Regular cardiac myocyte (primary cell): ENCODE results near the gene RCHY1. TPM values are rescaled to one million over a fixed set of nuclear protein-coding genes. Genes with fewer than 3 reads are reported as not detected.

Source experiments
- total RNA-seq: library from RNA; depleted of rRNA; stranded (reverse); fragments of >200 nt; gene quantifications from 2 replicates; pipeline ENCODE4 v1.2.3, GENCODE V29; 2014

RCHY1 gene
- 27.6 and 35.1 TPM in 2 replicates for total RNA-seq

DNA sequence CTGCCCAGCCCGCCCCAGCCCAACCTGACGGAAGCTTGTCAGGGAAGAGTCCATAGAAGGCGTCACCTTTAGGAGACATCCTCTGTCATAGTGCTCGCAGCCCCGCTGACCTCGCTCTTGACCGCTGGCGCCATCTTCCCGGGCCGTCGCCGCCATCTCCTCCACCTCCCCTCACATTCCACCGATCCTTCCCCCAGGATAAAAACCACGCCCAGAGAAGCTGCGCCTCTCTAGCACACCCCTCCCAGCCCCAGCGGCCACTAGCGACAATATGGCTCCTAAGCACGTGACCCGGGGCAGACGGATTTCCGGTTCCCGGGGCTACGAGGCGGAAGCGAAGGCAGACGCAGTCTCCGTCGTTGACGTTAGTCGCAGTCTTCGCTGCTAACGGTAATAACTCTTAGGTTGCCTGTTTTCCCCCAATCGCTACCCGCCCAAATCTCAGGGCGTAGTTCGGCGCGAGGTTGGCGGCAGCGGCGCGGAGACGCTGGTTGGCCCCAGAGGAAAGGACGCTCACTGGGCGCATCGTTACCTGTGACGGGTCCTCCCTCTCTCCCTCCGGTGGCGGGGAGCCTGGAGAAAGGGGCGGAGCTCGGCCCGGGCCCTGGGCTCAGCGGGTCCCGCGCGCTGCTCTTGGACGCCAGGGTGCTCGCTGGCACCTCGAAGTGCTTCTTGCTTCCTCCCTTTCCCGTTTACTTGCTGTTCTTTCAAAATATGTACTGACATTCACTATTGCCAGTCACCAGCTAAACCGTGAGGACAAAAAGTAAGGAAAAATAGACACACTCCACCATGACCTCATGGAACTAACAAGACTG, at the start of gene RCHY1, which contains the start of gene THAP6:
TSS of gene RCHY1 (minus strand) at position 273 of the 818 bp plus-strand sequence. CDS start at position 156, 117 bp downstream.
TSS of gene THAP6 (plus strand) at position 343 of the 818 bp plus-strand sequence. CDS start 980 bp downstream, outside the sequence.

DNA sequence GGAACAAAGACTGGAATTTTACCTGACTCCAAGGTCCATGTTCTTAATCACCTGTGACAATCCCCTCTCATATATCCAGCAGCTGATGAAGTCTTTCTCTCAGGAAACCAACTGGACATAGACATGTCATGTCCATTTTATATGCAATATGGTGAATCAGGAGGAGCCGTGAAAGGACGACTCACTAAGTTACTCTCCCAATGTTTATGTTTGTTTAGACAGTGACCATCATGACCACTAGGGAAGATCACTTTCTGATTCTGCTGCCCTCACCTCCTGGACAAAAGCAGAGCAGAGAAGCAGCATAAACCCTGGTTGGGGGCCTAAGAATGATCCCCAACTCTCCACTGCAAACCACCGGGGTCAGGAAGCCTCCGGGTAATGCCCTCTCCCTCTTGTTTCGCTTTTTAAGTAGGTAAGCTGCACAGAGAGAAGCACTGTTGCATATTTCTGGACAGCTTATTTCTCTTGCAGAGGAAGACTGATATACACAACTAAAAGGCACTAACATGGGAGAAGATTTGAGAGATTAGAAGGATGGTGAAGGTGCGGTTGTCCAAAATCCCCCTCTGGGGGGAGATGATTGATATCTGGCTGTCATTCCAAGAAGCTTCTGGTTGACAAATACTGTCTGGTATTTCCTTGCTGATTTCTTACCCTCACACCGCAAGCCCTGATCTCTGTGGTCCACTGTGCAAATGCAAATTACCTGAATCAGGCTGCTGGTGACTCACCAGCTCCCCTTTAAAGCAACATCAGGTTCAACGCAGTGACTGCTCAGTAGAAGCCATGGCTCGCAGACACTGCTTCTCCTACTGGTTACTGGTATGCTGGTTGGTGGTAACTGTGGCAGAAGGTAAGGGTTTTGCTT, 41.3 kb upstream of the RCHY1 start, which contains the start of gene ODAPH:
TSS of gene ODAPH (plus strand) at position 773 of the 871 bp plus-strand sequence. CDS start at position 790, 17 bp downstream.

Other genes starting within 250 kb of the RCHY1 start
- 11.3 and 15.2 TPM in 2 replicates for gene THAP6, start 70 bp upstream of the RCHY1 start, total RNA-seq
- not detected in 2 replicates for gene ODAPH, start 41.7 kb upstream of the RCHY1 start, total RNA-seq
- gene CDKL2, start 116.1 kb upstream of the RCHY1 start, total RNA-seq: under 0.01 and 1.1 TPM in 2 replicates
- 288 and 293 TPM in 2 replicates for gene G3BP2, start 159.0 kb upstream of the RCHY1 start, total RNA-seq
- gene USO1, start 210.2 kb upstream of the RCHY1 start, total RNA-seq: 154 and 191 TPM in 2 replicates